ENCODE measurements around the gene PRPF8.

PRPF8 gene

GRCh38 chr17:1714980-1715802 is 30.5 kb upstream of the PRPF8 start:
- H3K4me3 ChIP-seq (ENCODE audit: low read length), result peak overlapping the region; percentile 94
- TF ChIP-seq CTCF (conservative IDR thresholded peaks at IDR 0.05; ENCODE audit: low read length), result no peak
- peak; percentile 94 for DNase-seq (ENCODE audit: low read depth)

DNA sequence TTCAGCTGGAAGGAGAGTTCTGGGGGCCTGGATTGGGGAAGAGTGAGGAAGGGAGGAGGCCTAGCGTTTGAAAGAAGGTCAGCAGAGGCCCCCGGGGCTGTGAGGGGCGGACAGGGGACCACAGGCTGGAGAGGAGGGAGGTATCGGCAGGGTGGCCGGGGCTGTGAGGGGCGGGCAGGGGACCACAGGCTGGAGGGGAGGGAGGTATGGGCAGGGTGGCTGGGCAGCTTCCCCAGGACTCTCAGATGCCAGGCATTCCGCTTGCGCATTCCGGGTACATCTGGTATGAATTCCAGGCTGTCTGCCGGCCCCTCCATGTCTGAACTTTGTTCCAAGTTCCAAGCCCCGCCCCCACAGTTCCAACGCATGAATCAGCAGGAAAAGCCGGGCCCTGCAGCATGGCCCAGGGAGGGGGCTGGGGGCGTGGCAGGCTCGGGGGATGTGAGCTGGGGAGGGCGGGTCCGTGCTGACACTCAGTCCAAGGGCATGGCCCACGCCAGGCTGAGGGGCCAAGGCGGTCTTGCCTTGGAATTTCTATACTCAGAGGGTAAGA is 29.8 kb upstream of the PRPF8 start:
- H3K4me3 ChIP-seq (ENCODE audit: low read length), result peak overlapping the region; percentile 95
- peak; percentile 99 for DNase-seq (ENCODE audit: low read depth)
- no peak for TF ChIP-seq CTCF (conservative IDR thresholded peaks at IDR 0.05; ENCODE audit: low read length)

- peak overlapping the region; percentile 95 for H3K4me3 ChIP-seq (ENCODE audit: low read length)
- peak; percentile 51 for TF ChIP-seq CTCF (conservative IDR thresholded peaks at IDR 0.05; ENCODE audit: low read length)
- peak; percentile 50 for DNase-seq (ENCODE audit: low read depth)
These were observed 29.3 kb upstream of the PRPF8 start for GRCh38 chr17:1713878-1714426.

DNA sequence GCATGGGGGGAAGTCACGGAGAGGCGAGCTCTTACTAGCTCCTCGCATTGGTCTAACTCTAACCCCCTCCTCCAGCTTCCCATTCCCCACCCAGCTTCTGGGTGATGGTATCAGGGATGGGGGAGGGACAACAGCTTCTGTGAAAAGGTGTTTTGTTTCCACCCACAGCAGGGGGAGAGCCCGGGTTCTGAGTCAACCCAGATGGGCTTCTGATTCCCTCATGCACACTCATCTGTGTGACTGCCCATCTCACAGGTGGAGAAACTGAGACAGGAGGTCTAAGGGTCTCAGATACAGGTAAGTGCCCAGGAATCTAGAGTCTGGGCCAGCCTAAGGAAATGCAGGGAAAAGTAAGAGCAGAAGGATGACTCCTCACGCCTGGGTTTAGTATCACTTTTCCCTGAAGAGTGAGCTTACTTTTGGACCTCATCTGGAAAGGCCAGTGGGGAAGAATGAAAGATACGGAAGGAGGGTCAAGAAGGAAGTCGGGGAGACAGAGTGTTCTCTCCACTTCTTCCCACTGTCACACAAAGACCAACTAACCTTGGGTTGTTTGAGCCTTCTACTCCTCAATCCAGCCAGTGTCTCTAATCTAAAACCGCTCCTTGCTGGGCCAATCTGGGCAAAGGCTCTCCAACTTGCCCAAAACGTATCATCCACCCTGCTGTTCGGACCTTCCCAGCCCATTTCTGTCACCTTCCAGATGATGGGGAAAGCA is 28.7 kb upstream of the PRPF8 start:
- DNase-seq (ENCODE audit: low read depth), result no peak
- H3K4me3 ChIP-seq (ENCODE audit: low read length), result peak overlapping the region; percentile 95
- TF ChIP-seq CTCF (conservative IDR thresholded peaks at IDR 0.05; ENCODE audit: low read length), result no peak

DNA sequence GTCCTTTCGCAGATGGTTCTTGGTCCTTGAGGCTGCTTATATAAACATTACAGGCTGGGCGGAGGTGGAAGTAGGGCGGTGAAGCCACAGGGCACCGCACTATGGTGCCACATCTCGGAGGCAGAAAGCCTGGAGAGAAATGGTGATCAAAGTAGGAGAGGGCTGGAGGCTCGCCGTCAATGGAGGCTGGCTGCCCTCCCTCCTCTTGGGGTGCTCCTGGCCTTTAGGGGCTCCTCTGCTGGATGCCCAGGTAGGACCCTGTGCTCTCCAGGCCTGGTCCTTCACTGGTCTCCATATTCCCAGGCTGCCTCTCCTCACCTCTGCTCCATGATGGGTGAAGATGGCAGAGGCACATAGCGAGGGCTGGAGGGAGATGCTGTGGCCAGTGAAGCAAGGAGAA is 27.6 kb upstream of the PRPF8 start:
- no peak for DNase-seq (ENCODE audit: low read depth)
- peak overlapping the region; percentile 95 for H3K4me3 ChIP-seq (ENCODE audit: low read length)
- TF ChIP-seq CTCF (conservative IDR thresholded peaks at IDR 0.05; ENCODE audit: low read length), result no peak

DNA sequence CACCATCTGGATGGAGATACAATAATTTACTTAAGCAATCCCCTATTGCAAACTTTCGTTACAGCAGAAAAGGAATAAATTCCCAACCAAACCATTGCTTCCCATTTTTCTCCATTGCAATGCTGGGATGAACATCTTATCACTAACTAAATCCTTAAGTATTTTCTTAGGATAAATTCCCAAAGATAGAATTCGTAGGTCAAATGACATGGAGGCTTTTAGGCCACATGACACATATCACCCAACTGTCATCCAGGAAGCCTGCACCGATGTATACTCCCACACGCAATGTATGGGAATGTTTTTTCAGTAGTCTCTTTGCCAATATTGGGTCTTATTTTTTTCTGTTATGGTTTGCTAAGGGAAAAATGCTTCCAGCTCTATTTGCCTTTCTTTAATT is 27.1 kb upstream of the PRPF8 start:
- no peak for DNase-seq (ENCODE audit: low read depth)
- no peak for TF ChIP-seq CTCF (conservative IDR thresholded peaks at IDR 0.05; ENCODE audit: low read length)
- peak overlapping the region; percentile 21 for H3K4me3 ChIP-seq (ENCODE audit: low read length)
